H1 (cell line): Measurements from ENCODE around the gene OTOGL. TPM values are rescaled to one million over a fixed set of nuclear protein-coding genes. Genes with fewer than 3 reads are reported as not detected.

ENCODE experiments used
- CTCF ChIA-PET: fragments of 300-600 bp; sonication (Branson Sonifier 250); formaldehyde crosslinking; loops from one replicate; lab custom pipeline; 2021; ENCODE audit not compliant: partially characterized antibody; lab: Charles Lee
- POLR2A ChIA-PET: fragments of 300-600 bp; sonication (Branson Sonifier 250); formaldehyde crosslinking; loops from one replicate; lab custom pipeline; 2021; ENCODE audit warnings: inconsistent platforms; ENCODE audit not compliant: partially characterized antibody; lab: Charles Lee
- DNase-seq, 2 experiments: peaks; one replicate each; pipeline versions ENCODE4 v3.0.0 to v3.0.0-alpha.2; 2010 to 2022; ENCODE audit warnings: low spot score in 2 of 2, low read depth in 1 of 2, mixed read lengths in 1 of 2
- FAIRE-seq: peaks from 2 replicates; lab custom pipeline; 2011; peaks lifted over from hg19 to GRCh38; lab: Jason Lieb, UNC
- H2AFZ ChIP-seq: 2 replicates; pipeline ENCODE4 v1.8.1; 2012; ENCODE audit warnings: low read length, inconsistent platforms
- H2AK5ac ChIP-seq: 2 replicates; pipeline ENCODE4 v1.6.1; 2013; ENCODE audit warnings: low read depth, low read length
- H2BK120ac ChIP-seq: replicated peaks from 2 replicates; pipeline ENCODE3; 2013; ENCODE audit warnings: low read depth, low read length, inconsistent platforms
- H2BK12ac ChIP-seq: 2 replicates; pipeline ENCODE4 v1.6.1; 2013; ENCODE audit warnings: low read depth, low read length
- H2BK15ac ChIP-seq: 2 replicates; pipeline ENCODE4 v1.6.1; 2013; ENCODE audit warnings: low read length
- H2BK20ac ChIP-seq: 2 replicates; pipeline ENCODE4 v1.6.1; 2013; ENCODE audit warnings: low read length
- H2BK5ac ChIP-seq: 2 replicates; pipeline ENCODE4 v1.6.1; 2013; ENCODE audit warnings: low read depth, low read length
- H3K14ac ChIP-seq: 2 replicates; pipeline ENCODE4 v1.6.1; 2013; ENCODE audit warnings: inconsistent platforms; ENCODE audit not compliant: insufficient read length
- H3K18ac ChIP-seq: 2 replicates; pipeline ENCODE4 v1.6.1; 2013; ENCODE audit warnings: low read length; ENCODE audit errors: extremely low read depth
- H3K23ac ChIP-seq: 2 replicates; pipeline ENCODE4 v1.6.1; 2013; ENCODE audit warnings: inconsistent platforms; ENCODE audit not compliant: insufficient read length
- H3K23me2 ChIP-seq: 2 replicates; pipeline ENCODE4 v1.6.1; 2013; ENCODE audit warnings: low read depth, low read length
- H3K27ac ChIP-seq: 2 replicates; pipeline ENCODE4 v1.6.1; 2011; ENCODE audit warnings: low read depth, low read length, inconsistent platforms
- H3K27me3 ChIP-seq, 4 experiments: replicated peaks in 1 of 4; 1 replicate in 1 of 4; 2 replicates in 3 of 4; pipeline versions ENCODE4 v1.6.1 to v1.8.1; 2011 to 2013; ENCODE audit warnings: low read length in 3 of 4, mild to moderate bottlenecking in 3 of 4, inconsistent platforms in 2 of 4, mixed read lengths in 2 of 4, moderate library complexity in 1 of 4; ENCODE audit not compliant: control insufficient read depth in 3 of 4, insufficient read depth in 3 of 4; ENCODE audit errors: extremely low read depth in 1 of 4
- H3K36me3 ChIP-seq, 4 experiments: 2 replicates each; pipeline versions ENCODE4 v1.6.1 to v1.8.1; 2011 to 2013; ENCODE audit warnings: mild to moderate bottlenecking in 4 of 4, low read length in 3 of 4, moderate library complexity in 2 of 4, control low read depth in 1 of 4, inconsistent platforms in 1 of 4; ENCODE audit not compliant: insufficient read depth in 4 of 4, control insufficient read depth in 2 of 4
- H3K4ac ChIP-seq: replicated peaks from 2 replicates; pipeline ENCODE3; 2013; ENCODE audit warnings: low read length, low read depth, mixed read lengths, inconsistent platforms; ENCODE audit not compliant: insufficient read length
- H3K4me1 ChIP-seq, 4 experiments: replicated peaks in 1 of 4; 1 replicate in 1 of 4; 2 replicates in 3 of 4; pipeline versions ENCODE4 v1.6.1 to v1.8.1; 2011 to 2013; ENCODE audit warnings: low read length in 3 of 4, inconsistent platforms in 2 of 4, mixed read lengths in 1 of 4; ENCODE audit not compliant: insufficient read depth in 4 of 4, control insufficient read depth in 3 of 4
- H3K4me2 ChIP-seq, 2 experiments: 2 replicates each; pipeline versions ENCODE4 v1.6.1 to v1.8.1; 2011 to 2013; ENCODE audit warnings: low read depth in 2 of 2, low read length in 2 of 2, control low read depth in 1 of 2, inconsistent platforms in 1 of 2, mild to moderate bottlenecking in 1 of 2; ENCODE audit not compliant: insufficient read depth in 1 of 2
- H3K4me3 ChIP-seq, 4 experiments: fragments of 200-600, 300-600 bp in 1 of 4; sonication (generic), shearing (Covaris generic), sonication (Bioruptor Twin) in 1 of 4; 2 replicates each; pipeline versions ENCODE4 v1.5.1 to v1.8.1; 2011 to 2016; ENCODE audit warnings: low read length in 4 of 4, low read depth in 3 of 4, control low read depth in 2 of 4, inconsistent platforms in 2 of 4, mild to moderate bottlenecking in 2 of 4, mixed read lengths in 1 of 4, moderate library complexity in 1 of 4; ENCODE audit not compliant: insufficient read depth in 2 of 4; ENCODE audit errors: extremely low read depth in 1 of 4
- H3K56ac ChIP-seq: replicated peaks from 2 replicates; pipeline ENCODE3; 2013; ENCODE audit warnings: low read depth, mild to moderate bottlenecking, mixed read lengths, low read length, inconsistent platforms; ENCODE audit not compliant: insufficient read length
- H3K79me1 ChIP-seq: 2 replicates; pipeline ENCODE4 v1.6.1; 2013; ENCODE audit warnings: low read depth, low read length, control low read depth
- H3K79me2 ChIP-seq, 2 experiments: 2 replicates each; pipeline versions ENCODE4 v1.6.1 to v1.8.1; 2012 to 2013; ENCODE audit warnings: low read length in 2 of 2, mild to moderate bottlenecking in 2 of 2, inconsistent platforms in 1 of 2; ENCODE audit not compliant: insufficient read depth in 2 of 2, control insufficient read depth in 1 of 2
- H3K9ac ChIP-seq, 4 experiments: replicated peaks in 1 of 4; 1 replicate in 1 of 4; 2 replicates in 3 of 4; pipeline versions ENCODE4 v1.6.1 to v1.8.1; 2011 to 2013; ENCODE audit warnings: low read depth in 3 of 4, low read length in 3 of 4, control low read depth in 2 of 4, mild to moderate bottlenecking in 2 of 4, moderate library complexity in 2 of 4, inconsistent platforms in 1 of 4; ENCODE audit errors: extremely low read depth in 1 of 4
- H3K9me3 ChIP-seq, 2 experiments: 2 replicates each; pipeline versions ENCODE4 v1.6.1 to v1.8.1; 2012 to 2013; ENCODE audit warnings: mild to moderate bottlenecking in 2 of 2, moderate library complexity in 2 of 2, control low read depth in 1 of 2, inconsistent platforms in 1 of 2, low read depth in 1 of 2, low read length in 1 of 2, mixed read lengths in 1 of 2; ENCODE audit not compliant: insufficient read depth in 2 of 2
- H4K20me1 ChIP-seq, 2 experiments: replicated peaks in 1 of 2; 2 replicates each; pipeline versions ENCODE3 to v1.8.1; 2011 to 2013; ENCODE audit warnings: inconsistent platforms in 2 of 2, low read length in 2 of 2, mild to moderate bottlenecking in 1 of 2; ENCODE audit not compliant: insufficient read depth in 2 of 2, control insufficient read depth in 1 of 2
- H4K5ac ChIP-seq: 2 replicates; pipeline ENCODE4 v1.6.1; 2013; ENCODE audit warnings: low read length, low read depth, mixed read lengths, inconsistent platforms; ENCODE audit not compliant: insufficient read length
- H4K8ac ChIP-seq: 2 replicates; pipeline ENCODE4 v1.8.0; 2013; ENCODE audit warnings: mild to moderate bottlenecking, moderate library complexity, low read length, inconsistent platforms; ENCODE audit not compliant: insufficient read depth; ENCODE audit errors: extremely low read depth
- H4K91ac ChIP-seq: replicated peaks from 2 replicates; pipeline ENCODE3; 2013; ENCODE audit warnings: low read length, mixed read lengths, inconsistent platforms; ENCODE audit not compliant: insufficient read length
- CBX5 ChIP-seq: fragments of 300-800, 300-1000 bp; sonication (generic); IDR thresholded peaks from 2 replicates; pipeline ENCODE4 v1.7.1; 2016; ENCODE audit warnings: antibody characterized with exemption, low read length, low read depth
- EZH2 ChIP-seq: fragments of 200-600 bp; sonication (generic); IDR thresholded peaks from 2 replicates; pipeline ENCODE4 v1.7.1; 2012; ENCODE audit warnings: low read depth, mild to moderate bottlenecking, moderate library complexity, low read length, inconsistent platforms; ENCODE audit not compliant: severe bottlenecking
- HDAC6 ChIP-seq: IDR thresholded peaks from one replicate; pipeline ENCODE4 v1.7.1; 2012; ENCODE audit warnings: low read depth, mild to moderate bottlenecking, inconsistent platforms, low read length, moderate library complexity
- POLR2AphosphoS5 ChIP-seq: IDR thresholded peaks from 2 replicates; pipeline ENCODE4 v1.6.1; 2011; ENCODE audit warnings: low read depth, low read length
- SIN3A ChIP-seq, 2 experiments: IDR thresholded peaks in 1 of 2; conservative IDR thresholded peaks in 1 of 2; 2 replicates each; pipeline ENCODE4 v1.6.1; 2011 to 2012; ENCODE audit warnings: low read length in 2 of 2, improper control_type of control experiment in 1 of 2, low read depth in 1 of 2, mild to moderate bottlenecking in 1 of 2
- ZNF274 ChIP-seq: IDR thresholded peaks from 2 replicates; pipeline ENCODE4 v1.7.0; 2012; ENCODE audit warnings: low read length, borderline replicate concordance; ENCODE audit errors: extremely low read depth
- WGBS, 2 experiments: shearing (Covaris generic) in 1 of 2; methylation state at CpG; one replicate each; pipeline versions ENCODE4 v1.1.6 to v1.1.7; 2013 to 2015; ENCODE audit warnings: low lambda C conversion rate in 2 of 2, mixed read lengths in 2 of 2, inconsistent platforms in 1 of 2, low coverage in 1 of 2, missing lambda C conversion rate in 1 of 2; ENCODE audit not compliant: insufficient replicate concordance in 2 of 2, insufficient coverage in 1 of 2, insufficient read length in 1 of 2; ENCODE audit errors: extremely low coverage in 1 of 2, missing lambda C conversion rate in 1 of 2; 5-methylcytosine and 5-hydroxymethylcytosine counted together
- polyA plus RNA-seq, 7 experiments: library from polyadenylated mRNA; depleted of rRNA in 3 of 7; stranded (reverse) in 5 of 7; unstranded in 2 of 7; fragments of >200 nt in 5 of 7; fragments of 200-250 nt in 2 of 7; gene quantifications; 1 replicate in 5 of 7; 2 replicates in 1 of 7; 4 replicates in 1 of 7; pipeline versions ENCODE4 v1.2.1 to v1.2.3, GENCODE V29; 2011 to 2013; ENCODE audit warnings: missing spikeins in 2 of 7, mixed read lengths in 2 of 7
- total RNA-seq: library from RNA; stranded (reverse); fragmentation: NEBNext Ultra II Directional; extraction: Animal tissue kit (Norgen Biotek cat#: 25700); gene quantifications from 2 replicates; pipeline ENCODE4 v1.2.1, GENCODE V29; 2021

Gene OTOGL
- total and polyA plus RNA-seq, 2 of the 8 experiments (the other 6 are each of a cell fraction or from before 2014, with no cell fraction given): 0.12 to 0.17 TPM

DNA sequence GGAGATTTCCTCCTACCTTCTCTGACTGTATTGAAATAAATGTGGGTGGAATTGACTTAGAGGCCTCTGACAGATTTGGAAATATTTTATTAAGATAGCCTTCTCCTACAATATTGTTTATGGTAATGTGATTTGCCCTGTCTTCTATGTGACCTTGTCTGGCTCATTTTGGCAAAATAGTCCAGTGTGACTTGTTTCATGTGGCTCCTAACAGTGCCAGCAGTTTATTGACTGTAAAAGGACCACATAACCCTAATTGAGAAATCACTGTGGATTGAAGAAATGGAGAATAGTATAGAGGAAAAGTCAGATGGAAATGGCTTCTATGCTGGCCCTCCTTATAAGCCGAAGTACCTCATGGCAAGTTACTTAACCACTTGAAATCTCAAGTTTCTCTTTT, 173.8 kb downstream of the OTOGL start:
- Histone ChIP-seq H2BK120ac (no peak overlapping the region), H2BK20ac (no peak overlapping the region), H3K23ac (no peak overlapping the region), H3K4ac (no peak overlapping the region), H3K14ac (no peak overlapping the region), H3K79me1 (no peaks in the 10 kb centered on the region), H2AFZ (no peak overlapping the region), H2BK12ac (no peak overlapping the region), H3K27ac (no peak overlapping the region), H3K56ac (no peak overlapping the region), H3K4me3 (no peak overlapping the region), H3K36me3 (no peaks in the 10 kb centered on the region), H3K4me1 (no peaks in the 10 kb centered on the region), H4K5ac (no peak overlapping the region), H4K20me1 (no peaks in the 10 kb centered on the region), H2AK5ac (no peak overlapping the region), H2BK5ac (no peak overlapping the region), H3K9me3 (no peaks in the 10 kb centered on the region), H3K4me2 (no peak overlapping the region), H3K79me2 (no peaks in the 10 kb centered on the region), H4K8ac (no peak overlapping the region), H3K23me2 (no peaks in the 10 kb centered on the region), H4K91ac (no peak overlapping the region), H2BK15ac (no peak overlapping the region), H3K18ac (no peak overlapping the region), H3K27me3 (no peaks in the 10 kb centered on the region), H3K9ac (no peak overlapping the region)
- ChIA-PET POLR2A (interaction anchor here (1.6 kb wide), 1 partner anchor 10 kb away, joined by 3 read pairs; no protein-coding TSS in a partner anchor), CTCF (interaction anchor here (0.6 to 7.3 kb wide), 3 partner anchors 14 to 601 kb away, joined by 3 to 136 read pairs (median 41); no protein-coding TSS in a partner anchor)
- DNase-seq (no peak), FAIRE-seq (no peak)
- WGBS, 2 experiments: 94% methylated on average over 1 of the region's 1 CpG; no CpG with 5 or more reads in 1 of the 2 experiments
- TF ChIP-seq ZNF274: no peak
- no peak for TF ChIP-seq SIN3A (conservative IDR thresholded peaks at IDR 0.05 in 1 of 2, IDR thresholded peaks at IDR 0.05 in 1 of 2; ENCODE audit: low read depth in 1 of 2, low read length in 2 of 2)
- TF ChIP-seq POLR2AphosphoS5: no peak
- TF ChIP-seq CBX5: no peak
- TF ChIP-seq HDAC6: no peak
- TF ChIP-seq EZH2: no peak
